Ectodermal cell (in vitro differentiated cells): ENCODE results near the gene DYRK3.

ENCODE experiments used
- H3K27ac ChIP-seq: 2 replicates; pipeline ENCODE4 v1.7.0; 2013; ENCODE audit warnings: mild to moderate bottlenecking, low read depth, low read length; ENCODE audit not compliant: insufficient read depth, poor library complexity, severe bottlenecking
- H3K27me3 ChIP-seq: 2 replicates; pipeline ENCODE4 v1.7.0; 2013; ENCODE audit warnings: mild to moderate bottlenecking, low read length; ENCODE audit not compliant: insufficient read depth, control insufficient read depth, poor library complexity, severe bottlenecking
- H3K36me3 ChIP-seq: one replicate; pipeline ENCODE4 v1.7.0; 2013; ENCODE audit warnings: low read length; ENCODE audit not compliant: control insufficient read depth, insufficient read depth
- H3K4me1 ChIP-seq: one replicate; pipeline ENCODE4 v1.7.0; 2013; ENCODE audit warnings: low read length; ENCODE audit not compliant: control insufficient read depth, insufficient read depth
- H3K4me3 ChIP-seq: 2 replicates; pipeline ENCODE4 v1.7.0; 2013; ENCODE audit warnings: low read depth, low read length, control low read depth; ENCODE audit not compliant: insufficient read depth
- H3K9me3 ChIP-seq: 2 replicates; pipeline ENCODE4 v1.7.0; 2013; ENCODE audit warnings: mild to moderate bottlenecking, low read length, moderate library complexity; ENCODE audit not compliant: control insufficient read depth
- WGBS, 2 experiments: methylation state at CpG; one replicate each; pipeline ENCODE4 v1.1.7; 2013; ENCODE audit warnings: missing lambda C conversion rate in 2 of 2; 5-methylcytosine and 5-hydroxymethylcytosine counted together

Gene DYRK3

DNA sequence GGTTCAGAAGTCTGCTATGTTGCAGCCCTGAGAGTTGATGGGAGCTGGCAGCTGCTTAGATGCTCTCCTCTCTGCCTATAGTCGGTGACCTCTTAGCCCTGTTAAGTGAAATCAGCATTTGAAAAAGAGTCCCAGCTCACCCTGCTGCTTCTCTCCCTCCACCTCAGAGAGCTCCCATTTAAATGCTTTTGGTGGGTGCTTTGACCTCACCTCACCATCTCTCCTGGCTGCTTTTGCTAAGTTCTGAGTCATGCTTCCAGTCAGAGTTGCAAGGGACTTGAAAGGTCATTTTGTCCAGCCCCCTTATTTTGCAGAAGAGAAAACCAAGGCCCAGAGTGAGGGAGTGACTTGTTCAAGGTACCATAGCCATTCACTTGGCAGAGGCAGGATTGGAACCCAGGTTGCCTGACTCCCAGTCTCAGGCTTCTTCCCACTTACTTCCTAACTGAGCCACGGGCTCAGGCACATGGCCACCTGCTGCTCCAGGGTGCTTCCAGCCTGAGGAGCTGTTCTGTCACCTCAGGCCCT lies 52.6 kb downstream of the DYRK3 start:
- Histone ChIP-seq H3K9me3 (no peaks in the 10 kb centered on the region), H3K27me3 (peaks cover 23% of the 10 kb centered on the region), H3K27ac (no peak overlapping the region), H3K4me1 (peaks cover 37% of the 10 kb centered on the region), H3K4me3 (no peak overlapping the region), H3K36me3 (no peaks in the 10 kb centered on the region)
- 0 to 2% methylated on average over 2 of the region's 2 CpGs for WGBS, 2 experiments

DNA sequence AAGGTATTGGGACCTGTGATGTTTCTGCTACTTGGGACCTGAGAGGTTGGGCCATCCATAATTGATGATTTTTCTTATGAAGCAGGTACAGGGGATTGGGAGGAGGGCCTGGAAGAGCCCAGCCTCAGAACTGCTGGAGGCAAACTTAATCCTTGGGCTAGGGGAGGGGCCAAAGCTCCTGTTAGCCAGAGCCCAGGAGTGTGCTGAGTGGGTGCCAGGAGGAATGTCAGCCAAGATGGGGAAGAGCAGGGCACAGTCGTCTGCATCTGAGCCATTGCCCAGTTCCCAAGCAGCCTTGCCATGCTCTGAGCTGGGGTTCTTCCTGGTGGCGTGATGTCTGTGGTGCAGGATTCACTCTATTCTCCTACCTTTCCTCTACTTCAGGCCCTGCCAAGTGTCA lies 55.2 kb downstream of the DYRK3 start:
- Histone ChIP-seq H3K27me3 (peaks cover 8% of the 10 kb centered on the region), H3K27ac (no peak overlapping the region), H3K4me1 (peaks cover 55% of the 10 kb centered on the region), H3K36me3 (peaks cover 1% of the 10 kb centered on the region), H3K9me3 (no peaks in the 10 kb centered on the region), H3K4me3 (no peak overlapping the region)
- WGBS, 2 experiments, result 83 to 86% methylated on average over 2 of the region's 2 CpGs

DNA sequence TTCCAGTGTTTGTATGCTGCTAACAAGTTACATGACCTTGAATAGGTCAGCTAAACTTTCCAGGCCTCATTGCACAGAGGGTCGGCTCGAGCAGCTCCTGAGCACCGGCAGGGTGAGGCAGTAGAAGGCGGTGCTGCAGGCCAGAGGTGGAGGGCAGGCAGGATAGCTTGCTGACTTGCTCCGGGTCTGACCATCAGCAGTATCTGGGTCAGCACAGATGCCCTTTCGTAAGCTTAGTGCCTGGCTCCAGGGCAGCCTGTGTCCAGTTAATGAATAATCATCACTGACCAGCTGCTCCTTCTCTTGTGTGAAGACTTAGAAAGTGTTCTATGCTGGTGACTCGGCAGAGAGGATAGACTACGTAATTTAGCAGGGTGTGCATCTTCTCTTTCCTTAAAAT lies 56.3 kb downstream of the DYRK3 start:
- Histone ChIP-seq H3K4me3 (no peak overlapping the region), H3K27ac (no peak overlapping the region), H3K9me3 (no peaks in the 10 kb centered on the region), H3K27me3 (peaks cover 2% of the 10 kb centered on the region), H3K36me3 (peaks cover 5% of the 10 kb centered on the region), H3K4me1 (peaks cover 53% of the 10 kb centered on the region)
- 89 to 92% methylated on average over 8 of the region's 8 CpGs for WGBS, 2 experiments

DNA sequence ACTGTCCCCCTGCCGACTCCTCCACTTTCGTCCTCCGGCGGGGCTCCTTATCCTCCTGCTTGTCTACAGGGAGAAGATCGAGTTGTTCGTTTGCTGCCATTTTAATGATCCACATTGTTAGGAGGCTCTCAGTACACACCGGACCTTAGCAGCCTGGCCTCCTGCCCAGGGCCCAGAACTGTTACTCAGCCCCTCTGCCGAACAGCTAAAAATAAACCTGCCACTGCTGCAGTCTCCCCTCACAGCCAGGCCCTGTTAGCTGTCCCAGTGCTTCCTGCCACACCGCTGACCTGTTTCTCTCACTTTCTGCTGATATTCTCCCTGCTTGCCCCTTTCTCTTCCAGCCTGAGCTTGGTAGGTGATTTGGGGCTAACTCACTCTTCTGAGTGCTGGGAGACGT lies 57.7 kb downstream of the DYRK3 start:
- H3K4me1 ChIP-seq, result peaks cover 41% of the 10 kb centered on the region

DNA sequence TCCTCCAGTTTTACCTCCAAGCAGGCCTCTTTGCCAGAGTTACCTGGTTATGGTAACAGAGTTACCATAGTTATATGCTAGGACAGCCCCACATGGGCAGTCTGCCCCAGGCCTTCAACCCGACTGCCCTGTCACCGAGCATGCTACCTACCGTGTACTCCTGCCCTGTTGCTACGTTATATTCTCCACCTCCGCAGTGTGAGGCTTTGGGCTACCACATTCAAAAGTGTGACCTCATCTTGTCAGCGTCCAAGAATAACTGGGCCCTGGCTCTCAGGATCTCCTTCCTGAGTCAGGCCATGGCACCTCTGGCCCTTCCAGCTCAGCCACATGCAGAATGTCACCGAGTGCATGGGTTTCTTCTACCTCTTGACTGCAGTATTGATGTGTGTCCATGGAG lies 58.3 kb downstream of the DYRK3 start:
- 94 to 95% methylated on average over 7 of the region's 7 CpGs for WGBS, 2 experiments
- Histone ChIP-seq H3K4me3 (no peak overlapping the region), H3K27me3 (no peaks in the 10 kb centered on the region), H3K36me3 (peaks cover 5% of the 10 kb centered on the region), H3K27ac (no peak overlapping the region), H3K4me1 (peaks cover 38% of the 10 kb centered on the region), H3K9me3 (no peaks in the 10 kb centered on the region)

More for the DNA sequence above, 57.7 kb downstream of the DYRK3 start:
- Histone ChIP-seq H3K4me3 (no peak overlapping the region), H3K27ac (no peak overlapping the region), H3K9me3 (no peaks in the 10 kb centered on the region), H3K36me3 (peaks cover 5% of the 10 kb centered on the region), H3K27me3 (no peaks in the 10 kb centered on the region)
- 90 to 92% methylated on average over 10 of the region's 10 CpGs for WGBS, 2 experiments

DNA sequence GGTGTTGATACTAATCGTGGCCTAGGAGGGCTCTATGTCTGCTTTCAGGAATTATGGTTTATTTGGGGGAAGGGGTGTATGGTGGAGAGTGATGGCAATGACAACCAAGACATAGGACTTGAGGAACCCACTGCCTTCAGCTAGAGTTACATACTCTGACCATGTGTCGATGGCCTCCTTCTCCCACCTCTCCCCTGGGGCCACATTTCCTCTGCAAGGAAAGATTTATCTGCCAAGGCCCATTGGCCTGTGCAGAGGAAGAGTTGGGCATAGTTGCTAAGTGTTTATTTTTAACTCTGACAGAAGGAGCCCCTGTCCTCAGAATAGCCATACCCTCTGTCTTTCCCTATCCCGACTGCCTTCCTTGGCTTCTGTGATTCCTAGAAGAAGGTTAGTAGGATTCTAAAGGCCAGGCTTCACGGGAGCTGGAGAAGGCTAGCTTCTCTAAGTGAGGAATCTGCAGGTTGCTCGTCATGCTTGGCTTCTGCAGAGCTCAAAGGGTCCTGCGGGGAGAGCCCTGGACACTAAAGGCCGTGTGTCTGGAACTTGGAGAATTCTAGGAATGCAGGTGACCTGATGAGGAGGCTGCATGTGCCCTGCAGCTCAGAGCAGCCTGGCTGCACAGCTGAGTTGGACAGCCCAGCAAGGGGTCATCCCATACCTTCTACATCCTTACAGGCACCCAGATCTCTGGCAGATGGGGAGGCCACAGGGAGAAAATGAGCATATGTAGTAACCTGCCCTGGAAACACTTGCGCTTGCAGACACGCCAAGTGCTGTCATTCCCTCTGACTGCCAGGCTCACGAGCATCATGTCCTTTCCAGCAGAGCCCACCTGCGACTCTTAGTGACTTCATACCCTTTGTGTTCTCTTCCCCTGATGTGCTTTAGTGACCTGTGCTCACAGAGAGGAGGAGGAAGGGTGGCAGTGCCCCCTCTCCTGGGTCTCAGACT lies 59.1 kb downstream of the DYRK3 start:
- no peaks in the 10 kb centered on the region for H3K9me3 ChIP-seq
- peaks cover 5% of the 10 kb centered on the region for H3K36me3 ChIP-seq
- WGBS, 2 experiments, result 61 to 62% methylated on average over 11 of the region's 11 CpGs
- H3K27ac ChIP-seq, result no peak overlapping the region
- H3K4me1 ChIP-seq, result peaks cover 38% of the 10 kb centered on the region
- H3K4me3 ChIP-seq, result no peak overlapping the region
- H3K27me3 ChIP-seq, result no peaks in the 10 kb centered on the region

DNA sequence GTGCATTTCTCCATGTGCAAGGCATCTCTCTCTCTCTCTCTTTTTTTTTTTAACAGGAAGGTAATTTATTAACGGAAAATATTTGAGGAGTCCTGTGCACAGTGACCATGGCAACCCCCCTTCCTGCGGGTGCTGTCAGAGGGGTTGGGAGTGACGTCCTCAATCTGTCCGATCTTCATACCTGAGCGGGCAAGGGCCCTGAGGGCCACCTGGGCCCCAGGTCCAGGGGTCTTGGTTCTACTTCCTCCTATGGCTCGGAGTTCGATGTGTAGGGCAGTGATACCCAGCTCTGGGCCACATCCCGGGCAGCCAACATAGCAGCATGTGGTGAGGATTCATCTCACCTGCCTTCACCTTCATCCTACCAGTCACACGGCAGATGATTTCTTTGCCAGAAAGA lies 60.4 kb downstream of the DYRK3 start:
- 93 to 95% methylated on average over 9 of the region's 9 CpGs for WGBS, 2 experiments
- H3K4me1 ChIP-seq, result peaks cover 31% of the 10 kb centered on the region

DNA sequence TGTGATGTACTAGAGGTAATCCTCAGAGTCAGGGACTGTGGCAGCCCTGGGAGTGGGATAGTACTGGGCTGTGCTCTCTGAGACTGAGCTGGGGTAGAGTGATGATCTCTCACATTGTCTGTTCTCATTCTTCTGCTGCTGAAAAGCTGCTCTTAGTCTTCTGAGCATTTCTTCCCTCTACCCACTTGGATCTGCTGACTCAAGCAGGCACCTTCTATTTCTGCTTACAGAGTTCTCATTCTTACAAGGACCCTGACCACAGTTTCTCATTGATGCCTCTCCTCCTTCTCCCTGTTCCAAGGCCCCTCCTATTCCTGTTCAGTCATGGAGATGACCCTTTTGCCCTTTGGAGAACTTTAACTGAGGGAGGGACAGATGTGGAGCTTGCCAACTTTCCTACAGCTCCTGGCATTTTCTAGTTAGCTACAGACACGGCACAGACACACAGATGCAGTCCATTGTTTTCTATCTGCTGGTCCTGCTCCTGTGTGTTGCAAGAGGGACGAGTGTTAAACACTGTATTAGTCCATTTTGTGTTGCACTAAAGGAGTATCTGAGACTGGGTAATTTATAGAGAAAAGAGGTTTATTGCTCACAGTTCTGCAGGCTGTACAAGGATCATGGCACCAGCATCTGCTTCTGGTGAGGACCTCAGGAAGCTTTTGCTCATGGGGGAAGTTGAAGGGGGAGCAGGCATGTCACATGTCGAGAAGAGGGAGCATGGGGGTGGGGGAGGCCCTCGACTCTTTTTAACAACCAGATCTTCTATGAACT lies 61.7 kb downstream of the DYRK3 start:
- no peak overlapping the region for H3K4me3 ChIP-seq
- no peaks in the 10 kb centered on the region for H3K9me3 ChIP-seq
- H3K36me3 ChIP-seq, result peaks cover 5% of the 10 kb centered on the region
- 89 to 91% methylated on average over 4 of the region's 4 CpGs for WGBS, 2 experiments
- H3K4me1 ChIP-seq, result peaks cover 35% of the 10 kb centered on the region
- H3K27me3 ChIP-seq, result no peaks in the 10 kb centered on the region
- H3K27ac ChIP-seq, result no peak overlapping the region

More for the DNA sequence above, 60.4 kb downstream of the DYRK3 start:
- Histone ChIP-seq H3K4me3 (no peak overlapping the region), H3K27ac (no peak overlapping the region), H3K27me3 (no peaks in the 10 kb centered on the region), H3K36me3 (peaks cover 5% of the 10 kb centered on the region), H3K9me3 (no peaks in the 10 kb centered on the region)

DNA sequence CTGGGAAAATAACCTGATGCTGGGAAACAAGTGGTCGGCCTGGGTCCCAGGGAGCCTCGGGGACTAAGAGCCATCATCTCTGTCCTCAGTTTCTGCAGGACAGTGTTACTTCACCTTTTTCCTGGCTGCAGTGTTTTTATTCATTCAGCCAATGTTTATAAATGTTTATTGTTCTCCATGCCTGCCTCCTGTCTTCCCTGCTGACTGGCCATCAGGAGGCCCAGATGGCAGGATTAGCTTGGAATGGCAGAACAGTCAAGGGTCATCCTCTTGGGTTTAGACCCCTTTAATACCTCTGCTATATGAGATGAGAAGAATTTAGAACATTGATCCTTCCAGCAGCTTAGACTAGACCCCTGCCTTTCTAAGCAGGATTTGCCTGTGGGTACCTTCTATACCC lies 62.7 kb downstream of the DYRK3 start:
- no peaks in the 10 kb centered on the region for H3K9me3 ChIP-seq
- H3K27ac ChIP-seq, result no peak overlapping the region
- H3K36me3 ChIP-seq, result peaks cover 5% of the 10 kb centered on the region
- no peak overlapping the region for H3K4me3 ChIP-seq
- 92 to 93% methylated on average over 2 of the region's 2 CpGs for WGBS, 2 experiments
- no peaks in the 10 kb centered on the region for H3K27me3 ChIP-seq
- H3K4me1 ChIP-seq, result peaks cover 36% of the 10 kb centered on the region
